T follicular helper cell (primary cell): ENCODE results near the gene DAO.
"Not testable (repeated sequence)": the region's sequence is repeated elsewhere in the genome, so short reads cannot be mapped to it uniquely, and the experiment has no call there.

Experiments used
- DNase-seq: peaks from one replicate; pipeline ENCODE4 v3.0.0-alpha.2; 2020; ENCODE audit warnings: low read depth

The DAO gene

DNA sequence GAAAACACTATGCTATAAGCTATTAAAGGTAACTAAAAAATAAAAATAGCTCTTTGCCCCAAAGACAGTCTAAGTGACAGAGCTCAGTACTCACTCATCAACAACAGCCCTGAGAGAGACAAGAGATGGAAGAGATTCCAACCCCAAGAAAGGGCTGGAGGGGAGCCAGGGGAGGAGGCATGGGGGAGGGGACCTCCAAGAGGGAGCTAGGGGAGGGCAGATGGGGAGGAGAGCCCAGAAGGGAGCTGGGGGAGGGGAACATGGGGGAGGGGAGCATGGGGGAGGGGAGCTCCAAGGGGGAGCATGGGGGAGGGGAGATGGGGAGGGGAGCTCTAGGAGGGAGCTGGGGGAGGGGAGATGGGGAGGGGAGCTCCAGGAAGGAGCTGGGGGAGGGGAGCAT lies 30.2 kb upstream of the DAO start:
- no peak for DNase-seq

DNA sequence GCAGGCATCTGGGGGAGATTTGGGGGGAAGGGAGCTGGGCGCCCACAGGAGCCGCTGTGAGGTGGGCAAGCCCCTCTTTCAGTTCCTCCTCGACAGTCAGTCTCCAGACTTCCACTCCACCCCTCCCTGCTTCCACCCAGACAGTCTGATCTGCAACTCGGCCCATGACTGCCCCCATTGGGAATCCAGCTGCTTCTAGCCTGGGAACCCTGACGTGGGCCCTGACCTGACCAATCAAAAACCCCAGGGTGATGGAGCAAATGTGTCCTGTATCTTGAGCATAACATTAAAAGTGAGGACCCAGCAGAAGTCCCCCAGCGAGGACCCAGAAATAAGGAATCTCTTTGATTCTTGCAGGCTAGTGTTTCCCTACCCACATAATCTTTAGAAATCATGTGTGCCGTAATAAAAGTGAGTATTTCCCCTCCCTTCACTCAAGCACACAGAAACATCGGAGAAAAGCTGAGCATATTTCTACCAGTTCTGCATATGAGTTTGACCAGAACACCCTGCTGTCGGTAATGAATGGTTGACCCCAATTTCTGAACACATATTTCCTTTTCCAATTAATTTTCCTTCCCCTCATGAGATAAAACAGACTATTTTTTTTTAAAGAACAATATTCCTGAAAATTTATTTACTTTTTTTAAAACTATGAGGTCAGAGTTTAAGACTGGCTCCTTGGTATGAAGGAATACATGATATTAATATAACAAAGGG lies 28.9 kb upstream of the DAO start:
- no peak for DNase-seq

DNA sequence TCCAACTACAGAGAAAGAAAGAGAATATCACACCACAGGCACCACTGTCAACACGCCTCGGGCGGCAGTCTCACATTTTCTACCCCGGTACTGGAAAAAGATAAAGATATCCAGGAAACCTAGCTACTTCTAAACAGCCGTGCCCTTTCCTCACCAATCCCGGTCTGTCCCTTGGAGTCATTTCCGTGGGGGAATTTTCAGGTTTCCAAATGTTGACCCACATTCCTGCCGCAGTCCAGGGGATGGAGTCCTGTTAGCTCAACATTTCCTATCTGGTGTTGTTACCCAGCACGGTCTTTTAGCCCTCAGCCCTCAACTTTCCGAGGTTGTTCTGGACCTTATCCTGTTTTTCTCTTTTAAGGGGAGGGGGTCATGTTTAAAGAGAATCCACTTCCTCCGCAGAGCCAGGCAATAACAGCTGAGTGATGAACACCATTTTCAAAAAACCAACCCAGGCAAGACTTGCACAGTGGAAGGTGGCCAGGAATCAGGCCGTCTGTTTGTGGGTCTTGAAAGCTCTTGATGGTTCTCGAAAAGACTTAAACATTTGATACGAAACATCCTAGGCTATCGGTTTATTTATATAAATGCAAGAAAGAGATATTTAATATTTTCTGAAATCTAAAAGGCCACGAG lies 27.1 kb upstream of the DAO start:
- no peak for DNase-seq

DNA sequence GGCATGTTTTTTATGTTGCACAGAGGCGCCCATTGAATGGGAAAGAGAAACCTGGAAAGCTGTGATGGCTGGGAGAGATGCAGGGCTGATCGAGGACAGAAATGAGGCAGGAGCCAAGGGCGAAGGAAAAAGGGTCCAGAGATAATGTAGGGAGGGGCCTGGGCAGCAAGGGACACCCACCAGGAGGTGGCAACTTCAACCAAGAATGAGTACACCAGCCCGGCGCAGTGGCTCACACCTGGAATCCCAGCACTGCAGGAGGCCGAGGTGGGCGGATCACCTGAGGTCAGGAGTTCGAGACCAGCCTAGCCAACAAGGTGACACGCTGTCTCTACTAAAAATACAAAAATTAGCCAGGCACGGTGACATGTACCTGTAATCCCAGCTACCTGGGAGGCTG lies 26.5 kb upstream of the DAO start:
- DNase-seq: no peak

DNA sequence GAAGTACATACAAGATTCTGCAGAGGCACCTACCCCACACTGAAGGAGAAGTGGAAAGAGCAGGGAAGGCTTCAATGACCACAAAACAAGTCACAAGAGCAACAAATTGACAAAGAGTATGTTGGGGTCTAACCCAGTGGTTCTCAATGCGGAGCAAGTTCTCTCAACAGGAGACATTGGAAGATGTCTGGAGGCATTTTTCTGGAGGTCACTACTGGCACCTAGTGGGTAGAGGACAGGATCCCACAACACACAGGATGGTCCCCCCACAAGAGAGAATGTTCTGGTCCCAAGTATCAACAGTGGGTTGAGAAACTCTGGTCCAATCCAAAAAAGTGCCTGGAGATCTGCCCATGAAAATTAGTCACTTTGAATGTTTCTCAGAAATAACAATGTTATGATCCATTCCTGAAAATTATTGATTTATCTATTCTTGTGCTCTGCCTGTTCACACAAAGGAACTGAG lies 25.9 kb upstream of the DAO start:
- no peak for DNase-seq

DNA sequence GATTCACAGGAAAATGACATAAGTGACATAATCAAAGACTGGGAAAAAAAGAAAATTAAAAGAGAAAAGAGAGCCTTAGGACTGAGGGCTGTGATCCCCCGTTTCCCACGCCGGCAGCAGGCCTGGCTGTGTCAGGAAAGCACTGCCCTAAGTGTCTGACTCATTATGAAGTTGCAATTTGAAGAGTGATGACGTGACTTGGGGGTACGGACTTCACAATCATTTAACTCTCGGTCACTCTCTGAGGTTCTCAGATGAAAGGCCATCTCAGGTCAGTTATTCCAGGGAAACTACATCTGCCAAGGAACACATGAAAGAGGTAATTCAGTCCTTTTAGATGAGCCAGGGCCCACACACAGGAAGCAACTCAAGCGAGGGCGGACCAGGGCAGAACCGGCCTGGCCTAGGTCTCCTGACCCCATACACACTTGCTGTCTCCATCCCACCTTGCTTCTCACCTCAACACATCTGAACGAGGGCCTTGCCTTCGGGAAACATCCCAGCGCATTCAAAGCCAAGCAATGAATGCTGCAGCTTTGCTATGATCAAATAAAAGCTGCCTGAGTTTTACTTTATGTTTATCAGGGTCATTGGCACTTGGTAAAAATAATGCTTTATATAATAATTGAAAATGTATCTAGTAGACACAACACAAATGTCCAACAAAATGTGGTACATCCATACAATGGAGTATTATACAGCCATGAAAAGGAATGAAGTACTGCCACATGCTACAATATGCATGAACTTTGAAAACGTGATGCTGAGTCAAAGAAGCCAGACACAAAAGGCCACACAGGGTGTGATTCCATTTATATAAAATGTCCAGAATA lies 25.2 kb upstream of the DAO start:
- DNase-seq: no peak

DNA sequence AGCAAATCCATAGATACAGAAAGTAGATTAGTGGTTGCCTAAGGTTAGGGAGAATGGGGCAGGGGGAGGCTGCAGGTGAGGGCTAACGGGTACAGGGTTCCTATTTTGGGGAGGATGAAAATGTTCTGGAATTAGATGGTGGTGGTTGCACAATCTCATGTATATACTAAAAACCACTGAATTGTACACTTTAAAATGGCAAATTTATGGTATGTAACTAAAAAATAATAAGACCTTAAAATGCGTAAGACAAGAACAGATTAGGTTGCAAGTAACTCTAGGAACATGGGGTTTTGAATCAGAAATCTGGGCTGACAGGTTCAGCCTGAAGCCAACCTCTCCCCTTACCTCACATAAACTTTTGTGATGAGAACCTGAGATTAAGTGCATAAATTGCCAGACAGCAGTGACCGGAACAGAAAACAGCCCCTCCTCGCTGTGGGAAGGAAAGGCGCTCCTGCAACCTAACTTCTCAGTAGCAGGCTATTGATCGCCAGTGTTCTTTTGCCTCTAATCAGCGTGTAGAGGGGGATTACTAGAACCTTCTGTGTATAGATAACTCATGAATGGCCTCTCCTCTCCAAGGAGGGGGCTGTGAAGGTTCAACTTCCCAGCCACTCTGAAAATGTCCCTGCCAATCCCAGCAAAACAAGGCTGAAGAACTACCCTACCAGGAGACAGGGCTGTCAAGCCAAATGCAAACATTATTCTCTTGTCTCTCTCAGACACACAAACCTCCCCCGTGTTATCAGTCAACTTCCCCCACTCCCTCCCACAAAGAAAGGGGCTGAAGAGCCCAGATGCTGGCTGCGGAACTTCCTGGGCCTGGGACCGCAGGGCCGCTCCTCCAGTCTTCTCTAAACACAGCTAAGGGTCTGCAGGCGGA lies 24.4 kb upstream of the DAO start:
- DNase-seq: no peak

DNA sequence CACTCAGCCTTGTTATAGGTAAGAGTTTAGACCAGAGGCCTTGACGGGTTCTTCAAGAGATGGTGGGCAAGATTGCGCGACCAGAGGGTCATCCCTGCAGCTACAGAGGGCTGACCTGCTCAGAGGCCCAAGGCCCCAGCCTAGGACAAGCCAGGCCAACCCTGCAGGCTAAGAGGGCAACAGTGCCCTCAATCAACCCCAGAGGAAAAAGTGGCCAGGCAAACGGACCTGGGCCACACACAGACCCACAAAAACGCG lies 23.8 kb upstream of the DAO start:
- no peak for DNase-seq

DNA sequence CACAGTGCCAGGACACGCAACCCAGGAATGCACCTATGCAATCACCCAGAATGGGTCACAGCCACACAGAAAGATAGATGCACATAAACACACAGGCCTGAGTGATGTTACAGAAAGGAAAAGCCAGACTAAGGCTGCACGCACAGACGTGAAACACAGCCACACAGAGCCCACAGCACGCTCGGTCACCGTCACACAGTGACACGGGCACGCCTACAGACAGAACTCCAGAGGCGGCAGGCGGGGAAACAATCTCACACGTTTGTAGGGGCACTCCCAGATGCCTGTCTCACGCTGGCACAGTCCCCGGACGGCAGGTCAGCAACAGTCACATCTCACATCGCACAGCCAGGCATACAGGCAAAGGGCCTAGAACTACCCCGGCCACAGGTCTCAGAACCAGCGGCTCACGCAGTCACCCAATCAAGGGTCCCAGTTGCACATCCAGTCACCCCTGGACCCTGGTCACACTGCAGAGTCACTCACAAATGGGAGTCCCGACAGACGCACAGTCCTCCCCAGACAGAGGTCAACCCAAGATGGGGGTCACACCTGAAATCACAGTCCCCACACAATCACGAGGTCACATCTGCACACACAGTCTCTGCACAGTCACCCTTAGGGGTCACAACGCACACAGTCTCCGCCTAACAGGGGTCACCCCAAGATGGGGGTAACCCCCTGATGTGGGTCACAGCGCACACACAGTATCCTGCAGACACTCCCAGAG lies 23.3 kb upstream of the DAO start:
- peak; percentile 47 for DNase-seq

DNA sequence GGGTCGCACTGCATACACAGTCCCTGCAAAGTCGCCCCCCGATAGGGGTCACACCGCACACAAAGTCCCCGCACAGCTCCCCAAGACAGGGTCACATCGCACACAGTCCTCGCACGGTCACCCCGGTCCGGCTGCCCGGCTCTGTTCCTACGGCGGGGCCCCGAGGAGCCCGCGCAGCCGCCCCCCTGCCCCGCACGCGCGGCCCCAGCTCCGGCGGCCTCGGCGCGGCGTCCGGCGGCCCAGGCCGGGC lies 22.8 kb upstream of the DAO start:
- DNase-seq: no peak

DNA sequence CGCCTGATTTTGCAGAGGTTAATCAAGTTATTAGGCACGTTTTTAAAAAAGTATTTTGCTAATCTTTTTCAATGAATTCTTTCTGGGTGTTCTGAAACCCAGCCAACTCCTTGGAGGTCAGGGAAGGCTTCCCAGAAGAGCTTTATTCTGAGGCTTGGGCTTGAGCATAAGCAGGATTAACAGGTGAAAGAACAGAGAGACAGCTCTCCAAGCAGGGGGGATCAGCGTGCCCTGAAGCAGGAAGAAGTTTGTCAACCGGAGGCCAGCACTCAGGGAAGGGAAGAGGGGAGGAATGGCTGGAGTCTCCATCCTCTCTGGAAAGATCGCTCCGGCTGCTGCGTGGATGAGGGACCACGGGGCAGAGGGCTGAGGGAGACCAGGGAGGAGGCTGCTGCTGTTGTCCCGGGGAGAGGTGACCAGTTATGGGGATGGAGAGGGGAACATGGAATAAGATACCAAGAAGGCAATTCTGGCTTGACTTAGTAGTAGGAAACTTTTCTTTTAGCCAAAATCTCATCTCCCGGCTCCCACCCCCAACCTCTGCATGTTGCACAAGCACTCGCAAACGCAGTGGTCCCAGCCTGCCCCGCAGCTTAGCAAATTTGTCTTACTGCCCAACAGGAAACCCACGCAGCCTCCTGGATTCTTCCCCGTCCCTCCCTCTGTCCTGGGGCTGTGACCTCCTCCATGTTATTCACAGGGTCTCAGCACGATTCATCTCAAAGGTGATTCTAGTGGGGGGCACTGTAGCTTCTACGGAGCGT lies 21.4 kb upstream of the DAO start:
- DNase-seq: no peak

DNA sequence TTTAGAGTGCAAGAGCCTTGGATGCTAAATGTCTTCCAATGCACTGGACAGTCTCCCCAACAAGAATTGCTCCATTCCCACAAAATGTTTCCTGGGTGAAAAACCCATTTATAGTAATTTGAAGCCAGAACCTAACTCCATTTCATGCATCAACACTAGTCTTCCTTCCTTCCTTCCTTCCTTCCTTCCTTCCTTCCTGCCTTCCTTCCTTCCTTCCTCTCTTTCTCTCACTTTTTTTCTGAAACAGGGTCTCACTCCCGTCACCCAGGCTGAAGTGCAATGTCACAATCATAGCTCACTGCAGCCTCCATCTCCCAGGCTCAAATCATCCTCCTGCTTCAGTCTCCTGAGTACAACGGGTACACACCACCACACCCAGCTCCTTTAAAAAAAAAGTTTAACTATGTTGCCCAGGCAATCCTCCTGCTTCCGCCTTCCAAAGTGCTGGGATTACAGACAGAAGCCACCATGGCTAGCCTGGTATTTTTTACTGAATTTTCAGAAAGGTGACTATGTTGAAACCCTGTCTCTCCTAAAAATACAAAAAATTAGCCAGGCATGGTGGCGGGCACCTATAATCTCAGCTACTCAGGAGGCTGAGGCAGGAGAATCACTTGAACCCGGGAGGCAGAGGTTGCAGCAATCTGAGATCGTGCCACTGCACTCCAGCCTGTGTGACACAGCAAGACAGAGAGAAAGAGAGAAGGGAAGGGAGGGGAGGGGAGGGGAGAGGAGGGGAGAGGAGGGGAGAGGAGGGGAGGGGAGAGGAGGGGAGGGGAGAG lies 20.6 kb upstream of the DAO start:
- DNase-seq: not testable (repeated sequence)

DNA sequence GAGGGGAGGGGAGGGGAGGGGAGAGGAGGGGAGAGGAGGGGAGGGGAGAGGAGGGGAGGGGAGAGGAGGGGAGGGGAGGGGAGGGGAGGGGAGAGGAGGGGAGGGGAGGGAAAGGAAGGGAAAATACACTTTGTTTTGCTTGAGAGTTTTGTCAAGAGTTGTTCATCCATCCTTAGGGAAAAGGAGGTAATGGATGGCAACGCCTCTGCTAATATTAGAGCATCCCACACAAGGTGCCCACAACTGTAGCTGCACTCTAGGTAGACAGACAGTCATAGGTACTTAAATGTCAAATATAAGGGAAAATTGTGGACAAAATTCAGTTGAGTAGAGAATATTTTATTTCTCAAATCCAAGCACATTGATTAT lies 20.0 kb upstream of the DAO start:
- DNase-seq: no peak

DNA sequence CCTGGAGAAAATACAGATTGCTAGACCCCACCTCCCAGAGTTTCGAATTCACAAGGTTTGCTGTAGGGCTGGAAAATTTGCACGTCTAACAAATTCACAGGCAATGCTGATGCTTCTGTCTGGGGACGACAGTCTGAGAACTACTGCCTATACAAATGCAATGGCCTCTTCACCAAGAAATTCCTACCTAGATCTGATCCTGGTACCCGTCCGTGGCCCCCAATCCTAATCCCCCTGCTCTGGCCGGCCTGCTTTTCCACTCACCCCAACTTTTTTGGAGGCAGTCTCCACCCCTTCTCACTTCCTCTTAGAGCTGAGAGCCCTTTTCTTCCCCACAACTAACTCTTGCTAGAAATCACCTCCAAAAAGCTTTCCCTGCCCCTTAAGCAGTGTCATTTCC lies 19.4 kb upstream of the DAO start:
- DNase-seq: no peak

DNA sequence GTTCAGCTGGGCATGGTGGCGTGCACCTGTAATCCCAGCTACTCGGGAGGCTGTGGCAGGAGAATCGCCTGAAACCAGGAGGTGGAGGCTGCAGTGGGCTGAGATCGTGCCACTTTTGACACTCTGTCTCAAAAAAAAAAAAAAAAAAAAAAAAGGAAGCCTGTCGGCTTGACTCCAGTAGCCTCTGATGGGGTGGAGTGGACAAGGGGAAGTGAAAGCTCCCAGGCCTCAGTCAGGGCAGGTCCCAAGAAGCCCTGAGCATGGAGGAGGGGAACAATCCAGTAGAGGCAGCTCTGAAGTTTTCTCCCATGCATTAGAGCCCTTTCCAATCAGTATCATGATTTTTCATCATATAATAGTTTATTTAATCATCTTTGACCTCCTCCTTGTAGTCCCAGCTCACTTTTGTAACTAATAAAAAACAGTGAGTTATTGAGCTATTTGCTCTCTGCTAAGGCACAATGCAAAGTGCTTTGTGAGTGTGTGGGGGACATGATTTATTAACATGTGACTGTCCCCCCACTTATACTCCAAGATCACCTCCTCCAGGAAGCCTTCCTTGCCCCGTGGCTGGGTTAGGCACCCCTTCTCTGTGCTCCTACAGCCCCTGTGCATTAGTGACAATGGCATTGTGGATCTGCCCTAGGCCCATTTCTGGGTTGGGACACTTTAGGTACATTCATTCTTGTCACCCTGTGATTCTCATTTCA lies 17.9 kb upstream of the DAO start:
- DNase-seq: no peak

DNA sequence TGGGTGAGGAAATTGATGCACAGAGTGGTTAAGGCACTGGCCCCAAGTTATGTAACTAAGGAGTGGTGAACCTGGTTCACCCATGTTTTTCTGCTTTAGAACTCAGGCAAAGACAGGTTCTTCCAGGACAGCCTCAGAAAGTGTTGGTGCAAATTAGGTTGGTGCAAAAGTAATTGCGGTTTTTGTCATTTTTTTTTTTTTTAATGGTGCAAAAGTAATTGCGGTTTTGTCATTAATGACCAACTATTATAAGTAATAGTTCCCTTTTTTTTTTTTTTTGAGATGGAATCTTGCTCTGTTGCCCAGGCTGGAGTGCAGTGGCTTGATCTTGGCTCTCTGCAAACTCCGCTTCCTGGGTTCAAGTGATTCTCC lies 17.3 kb upstream of the DAO start:
- DNase-seq: no peak

DNA sequence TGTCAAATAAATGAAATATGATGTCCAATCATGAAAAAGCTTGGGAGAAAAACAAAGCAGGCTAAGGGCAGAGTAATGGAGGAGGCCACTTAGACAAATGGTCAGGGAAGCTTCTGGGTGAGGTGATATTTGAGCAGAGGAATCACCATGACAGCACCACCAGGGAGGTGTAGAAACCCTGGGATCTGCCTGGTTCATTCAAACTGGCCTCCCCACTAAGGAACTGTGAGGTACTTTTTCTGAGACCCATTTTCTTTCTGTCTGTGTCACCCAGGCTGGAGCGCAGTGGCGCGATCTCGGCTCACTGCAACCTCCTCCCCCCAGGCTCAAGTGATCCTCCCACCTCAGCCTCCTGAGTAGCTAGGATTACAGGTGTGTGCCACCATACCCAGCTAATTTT lies 14.7 kb upstream of the DAO start:
- DNase-seq: no peak

DNA sequence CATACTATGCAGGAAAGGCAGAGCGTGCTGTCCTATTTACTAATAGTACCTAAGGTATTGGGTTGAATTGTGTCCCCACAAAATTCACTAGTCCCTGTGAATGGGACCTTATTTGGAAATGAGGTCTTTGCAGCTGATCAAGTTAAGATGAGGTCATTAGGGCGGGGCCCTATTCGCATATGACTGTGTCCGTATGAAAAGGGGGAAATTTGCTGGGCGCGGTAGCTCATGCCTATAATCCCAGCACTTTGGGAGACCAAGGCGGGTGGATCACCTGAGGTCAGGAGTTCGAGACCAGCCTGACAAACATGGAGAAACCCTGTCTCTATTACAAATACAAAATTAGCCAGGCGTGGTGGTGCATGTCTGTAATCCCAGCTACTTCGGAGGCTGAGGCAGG lies 13.8 kb upstream of the DAO start:
- not testable (repeated sequence) for DNase-seq

DNA sequence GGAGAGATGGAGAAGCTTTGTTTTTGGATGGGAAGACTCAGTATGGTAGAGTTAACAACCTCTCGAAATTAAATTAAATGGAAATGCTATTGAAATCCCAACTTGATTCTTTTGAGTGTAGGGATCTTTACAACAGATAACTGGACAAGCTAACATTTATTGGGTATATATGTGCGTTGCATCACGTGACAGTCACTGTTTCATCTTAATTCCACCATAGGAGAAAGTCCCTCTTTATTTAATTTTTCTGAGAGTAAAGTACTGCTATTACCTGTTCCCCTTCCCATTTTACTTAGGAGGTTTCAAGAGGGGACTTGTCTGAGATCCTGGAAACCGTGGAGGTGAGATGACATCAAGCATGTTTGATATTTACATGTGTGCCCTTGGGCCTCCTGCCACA lies 11.1 kb upstream of the DAO start:
- no peak for DNase-seq

DNA sequence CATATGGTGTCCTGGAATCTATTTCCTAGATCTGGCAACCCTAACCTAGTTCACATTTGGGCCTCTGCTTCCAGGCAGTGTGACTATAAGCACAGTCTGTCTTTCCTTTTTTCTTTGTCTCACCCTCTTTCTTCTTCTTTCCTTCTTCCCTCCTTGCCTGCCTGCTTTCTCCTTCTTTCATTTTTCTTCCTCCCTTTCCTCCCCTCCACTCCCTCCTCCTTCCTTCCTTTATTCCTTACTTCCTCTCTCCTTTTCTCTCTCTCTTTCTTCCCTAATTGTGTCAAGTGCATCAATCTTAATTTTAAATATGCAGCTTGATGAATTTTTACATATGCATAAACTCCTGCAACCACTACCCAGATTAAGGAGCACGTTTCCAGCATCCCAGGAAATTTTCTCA lies 4.6 kb upstream of the DAO start:
- DNase-seq: no peak
